HG02852 (cell line): ENCODE results near the gene BCAS2.

Experiments
- ATAC-seq: cut with Tn5 transposase; IDR thresholded peaks from one replicate; pipeline ENCODE4 v1.9.1; 2021; ENCODE audit warnings: mild to moderate bottlenecking, moderate library complexity; ENCODE audit not compliant: unreplicated experiment

Gene BCAS2

GRCh38 chr1:114559356-114559755 lies 22.1 kb downstream of the BCAS2 start:
- ATAC-seq, result peak; percentile 65

- no peak for ATAC-seq
Measured at GRCh38 chr1:114558544-114558943, 22.9 kb downstream of the BCAS2 start.

GRCh38 chr1:114554577-114554976 lies 26.8 kb downstream of the BCAS2 start:
- no peak for ATAC-seq

- ATAC-seq, result no peak
Measured at GRCh38 chr1:114552106-114552639, 29.2 kb downstream of the BCAS2 start.

- ATAC-seq, result no peak
Measured at GRCh38 chr1:114551400-114551799, 30.0 kb downstream of the BCAS2 start.

- ATAC-seq, result no peak
Measured at GRCh38 chr1:114550336-114550735, 31.1 kb downstream of the BCAS2 start.

- no peak for ATAC-seq
Measured at GRCh38 chr1:114549137-114549536, 32.3 kb downstream of the BCAS2 start.

- ATAC-seq, result no peak
Measured at GRCh38 chr1:114547076-114547475, 34.3 kb downstream of the BCAS2 start.

GRCh38 chr1:114545796-114546195 lies 35.6 kb downstream of the BCAS2 start:
- ATAC-seq, result no peak

GRCh38 chr1:114545315-114545714 lies 36.1 kb downstream of the BCAS2 start:
- no peak for ATAC-seq

- no peak for ATAC-seq
Measured at GRCh38 chr1:114540821-114541220, 40.6 kb downstream of the BCAS2 start.

GRCh38 chr1:114540272-114540671 lies 41.1 kb downstream of the BCAS2 start:
- ATAC-seq, result no peak

GRCh38 chr1:114536043-114536442 lies 45.4 kb downstream of the BCAS2 start:
- no peak for ATAC-seq

- no peak for ATAC-seq
Measured at GRCh38 chr1:114535401-114535800, 46.0 kb downstream of the BCAS2 start.

GRCh38 chr1:114531094-114531493 lies 50.3 kb downstream of the BCAS2 start:
- no peak for ATAC-seq

GRCh38 chr1:114530224-114530623 lies 51.2 kb downstream of the BCAS2 start:
- no peak for ATAC-seq

- ATAC-seq, result no peak
Measured at GRCh38 chr1:114524944-114525343, 56.5 kb downstream of the BCAS2 start.

- ATAC-seq, result no peak
Measured at GRCh38 chr1:114522264-114522575, 59.2 kb downstream of the BCAS2 start.

- no peak for ATAC-seq
Measured at GRCh38 chr1:114521396-114522263, 59.8 kb downstream of the BCAS2 start.
